Endodermal cell (in vitro differentiated cells): ENCODE results near the gene KCTD17. TPM values are rescaled to one million over a fixed set of nuclear protein-coding genes. Genes with fewer than 3 reads are reported as not detected.

Experiments
- DNase-seq: peaks from one replicate; pipeline ENCODE4 v3.0.0-alpha.2; 2017
- H3K27ac ChIP-seq: 2 replicates; pipeline ENCODE4 v1.5.1; 2013; ENCODE audit warnings: mild to moderate bottlenecking, low read depth, low read length, moderate library complexity
- H3K27me3 ChIP-seq: 2 replicates; pipeline ENCODE4 v1.6.1; 2013; ENCODE audit warnings: mild to moderate bottlenecking, low read length, moderate library complexity; ENCODE audit not compliant: insufficient read depth, control insufficient read depth, poor library complexity, severe bottlenecking
- H3K36me3 ChIP-seq: 2 replicates; pipeline ENCODE4 v1.7.0; 2013; ENCODE audit warnings: mild to moderate bottlenecking, low read length, moderate library complexity; ENCODE audit not compliant: control insufficient read depth, insufficient read depth
- H3K4me1 ChIP-seq: one replicate; pipeline ENCODE4 v1.7.0; 2013; ENCODE audit warnings: low read length; ENCODE audit not compliant: control insufficient read depth, insufficient read depth
- H3K4me3 ChIP-seq: 2 replicates; pipeline ENCODE4 v1.5.1; 2013; ENCODE audit warnings: mild to moderate bottlenecking, low read length, moderate library complexity
- H3K9ac ChIP-seq: 2 replicates; pipeline ENCODE4 v1.6.1; 2013; ENCODE audit warnings: mild to moderate bottlenecking, low read length, moderate library complexity; ENCODE audit not compliant: poor library complexity, severe bottlenecking; ENCODE audit errors: extremely low read depth
- H3K9me3 ChIP-seq: 2 replicates; pipeline ENCODE4 v1.6.1; 2013; ENCODE audit warnings: mild to moderate bottlenecking, low read length, moderate library complexity; ENCODE audit not compliant: control insufficient read depth
- H3K27ac Mint-ChIP-seq: 2 replicates; pipeline ENCODE4 v1.8.0; 2020; ENCODE audit warnings: mixed read lengths
- H3K27me3 Mint-ChIP-seq: 2 replicates; pipeline ENCODE4 v1.8.0; 2021; ENCODE audit warnings: mild to moderate bottlenecking, mixed read lengths; ENCODE audit not compliant: insufficient read depth
- H3K36me3 Mint-ChIP-seq: 2 replicates; pipeline ENCODE4 v1.8.0; 2020; ENCODE audit warnings: low read depth, mixed read lengths
- H3K4me1 Mint-ChIP-seq: 2 replicates; pipeline ENCODE4 v1.8.0; 2020; ENCODE audit warnings: mixed read lengths
- H3K4me3 Mint-ChIP-seq: 2 replicates; pipeline ENCODE4 v1.8.0; 2020; ENCODE audit warnings: mild to moderate bottlenecking, moderate library complexity, mixed read lengths
- H3K9me3 Mint-ChIP-seq: 2 replicates; pipeline ENCODE4 v1.8.0; 2020; ENCODE audit warnings: mild to moderate bottlenecking, mixed read lengths
- CTCF ChIP-seq: fragments of 200-600 bp; sonication (generic); conservative IDR thresholded peaks from 2 replicates; pipeline ENCODE4 v1.5.0; 2021; ENCODE audit warnings: antibody characterized with exemption, mild to moderate bottlenecking
- WGBS, 2 experiments: methylation state at CpG; one replicate each; pipeline versions ENCODE4 v1.1.5 to v1.1.7; 2013; ENCODE audit warnings: missing lambda C conversion rate in 2 of 2, mixed read lengths in 1 of 2; ENCODE audit not compliant: insufficient coverage in 1 of 2, insufficient read length in 1 of 2; 5-methylcytosine and 5-hydroxymethylcytosine counted together
- total RNA-seq, 2 donors: library from RNA; stranded (reverse); fragmentation: NEBNext Ultra II Directional in 1 of 2; extraction: Animal tissue kit (Norgen Biotek cat#: 25700) in 1 of 2; gene quantifications; 2 replicates in 1 of 2; 3 replicates in 1 of 2; pipeline ENCODE4 v1.2.1, GENCODE V29; 2021

The KCTD17 gene
- total RNA-seq, 2 donors from 2014 or later: 35.4 to 37.0 TPM

GRCh38 chr22:37060801-37061610, 9.5 kb downstream of the KCTD17 start:
- no peaks in the 10 kb centered on the region for H3K9me3 Mint-ChIP-seq
- H3K9ac ChIP-seq: no peak overlapping the region
- no peak for TF ChIP-seq CTCF
- 88 to 91% methylated on average over 13 to 28 of the region's 28 CpGs for WGBS, 2 experiments
- no peaks in the 10 kb centered on the region for H3K4me1 ChIP-seq
- H3K9me3 ChIP-seq: no peaks in the 10 kb centered on the region
- H3K4me1 Mint-ChIP-seq: peaks cover 2% of the 10 kb centered on the region
- no peak overlapping the region for H3K27ac Mint-ChIP-seq
- H3K4me3 Mint-ChIP-seq: no peak overlapping the region
- H3K27me3 Mint-ChIP-seq: peaks cover 7% of the 10 kb centered on the region
- H3K36me3 ChIP-seq: peaks cover under 1% of the 10 kb centered on the region
- H3K4me3 ChIP-seq: no peak overlapping the region
- peaks cover 16% of the 10 kb centered on the region for H3K36me3 Mint-ChIP-seq
- H3K27me3 ChIP-seq: no peaks in the 10 kb centered on the region
- no peak overlapping the region for H3K27ac ChIP-seq
- DNase-seq: no peak

- Histone ChIP-seq H3K9ac (no peak overlapping the region), H3K36me3 (no peaks in the 10 kb centered on the region), H3K27ac (no peak overlapping the region), H3K27me3 (no peaks in the 10 kb centered on the region), H3K9me3 (no peaks in the 10 kb centered on the region), H3K4me1 (no peaks in the 10 kb centered on the region), H3K4me3 (no peak overlapping the region)
- H3K4me3 Mint-ChIP-seq: no peak overlapping the region
- H3K9me3 Mint-ChIP-seq: no peaks in the 10 kb centered on the region
- H3K36me3 Mint-ChIP-seq: peaks cover 10% of the 10 kb centered on the region
- no peak for DNase-seq
- peaks cover 2% of the 10 kb centered on the region for H3K4me1 Mint-ChIP-seq
- no peak overlapping the region for H3K27ac Mint-ChIP-seq
- H3K27me3 Mint-ChIP-seq: peaks cover 12% of the 10 kb centered on the region
- TF ChIP-seq CTCF: no peak
- WGBS, 2 experiments: 89 to 100% methylated on average over 1 to 7 of the region's 10 CpGs
These were observed 10.3 kb downstream of the KCTD17 start for GRCh38 chr22:37061611-37062375.

- no peak overlapping the region for H3K9ac ChIP-seq
- H3K36me3 ChIP-seq: no peaks in the 10 kb centered on the region
- H3K27ac ChIP-seq: no peak overlapping the region
- WGBS, 2 experiments: 50 to 71% methylated on average over 1 to 7 of the region's 7 CpGs
- no peaks in the 10 kb centered on the region for H3K9me3 Mint-ChIP-seq
- H3K27me3 Mint-ChIP-seq: peaks cover 18% of the 10 kb centered on the region
- H3K4me3 Mint-ChIP-seq: no peak overlapping the region
- TF ChIP-seq CTCF: no peak
- peaks cover 2% of the 10 kb centered on the region for H3K4me1 Mint-ChIP-seq
- no peak for DNase-seq
- H3K9me3 ChIP-seq: no peaks in the 10 kb centered on the region
- peaks cover 5% of the 10 kb centered on the region for H3K36me3 Mint-ChIP-seq
- no peak overlapping the region for H3K27ac Mint-ChIP-seq
- H3K4me3 ChIP-seq: no peak overlapping the region
- no peaks in the 10 kb centered on the region for H3K4me1 ChIP-seq
- no peaks in the 10 kb centered on the region for H3K27me3 ChIP-seq
These were observed 10.8 kb downstream of the KCTD17 start for GRCh38 chr22:37062376-37062675.
